Neuronal stem cell (in vitro differentiated cells): ENCODE measurements around the gene CCDC9B.

Source experiments
- DNase-seq: peaks from one replicate; pipeline ENCODE4 v3.0.0-alpha.2; 2013; ENCODE audit warnings: low spot score
- H2AFZ ChIP-seq: one replicate; pipeline ENCODE4 v1.6.1; 2013; ENCODE audit warnings: mild to moderate bottlenecking, low read length, inconsistent platforms
- H2AK5ac ChIP-seq: 2 replicates; pipeline ENCODE4 v1.6.1; 2013; ENCODE audit warnings: low read depth, mild to moderate bottlenecking, inconsistent platforms, low read length, moderate library complexity, mixed read lengths
- H2BK120ac ChIP-seq: 2 replicates; pipeline ENCODE4 v1.6.1; 2013; ENCODE audit warnings: low read depth, mild to moderate bottlenecking, inconsistent platforms, low read length, moderate library complexity, mixed read lengths
- H2BK12ac ChIP-seq: one replicate; pipeline ENCODE4 v1.6.1; 2013; ENCODE audit warnings: low read length, inconsistent platforms
- H2BK15ac ChIP-seq: 2 replicates; pipeline ENCODE4 v1.6.1; 2013; ENCODE audit warnings: mild to moderate bottlenecking, low read length, inconsistent platforms, mixed read lengths
- H2BK5ac ChIP-seq: one replicate; pipeline ENCODE4 v1.6.1; 2013; ENCODE audit warnings: inconsistent platforms, mild to moderate bottlenecking, low read length, moderate library complexity
- H3K14ac ChIP-seq: one replicate; pipeline ENCODE4 v1.6.1; 2013; ENCODE audit warnings: low read length, inconsistent platforms
- H3K18ac ChIP-seq: 2 replicates; pipeline ENCODE4 v1.6.1; 2013; ENCODE audit warnings: low read length, inconsistent platforms
- H3K23ac ChIP-seq: 2 replicates; pipeline ENCODE4 v1.6.1; 2013; ENCODE audit warnings: low read depth, mild to moderate bottlenecking, mixed read lengths, low read length, inconsistent platforms; ENCODE audit not compliant: poor library complexity
- H3K27ac ChIP-seq: replicated peaks from 3 replicates; pipeline ENCODE4 v1.5.1; 2013; ENCODE audit warnings: low read length, inconsistent platforms
- H3K27me3 ChIP-seq, 3 experiments: 2 replicates each; pipeline ENCODE4 v1.6.1; 2013; ENCODE audit warnings: low read length in 3 of 3, mild to moderate bottlenecking in 2 of 3, inconsistent platforms in 1 of 3, low read depth in 1 of 3, mixed read lengths in 1 of 3, moderate library complexity in 1 of 3; ENCODE audit not compliant: control insufficient read depth in 3 of 3, insufficient read depth in 3 of 3
- H3K36me3 ChIP-seq, 2 donors: replicated peaks in 1 of 2; 2 replicates each; pipeline ENCODE4 v1.6.1; 2013; ENCODE audit warnings: low read length in 2 of 2; ENCODE audit not compliant: control insufficient read depth in 2 of 2, insufficient read depth in 2 of 2
- H3K4ac ChIP-seq: 2 replicates; pipeline ENCODE4 v1.6.1; 2013; ENCODE audit warnings: inconsistent platforms, mild to moderate bottlenecking, low read length, moderate library complexity
- H3K4me1 ChIP-seq, 2 donors: 1 replicate in 1 of 2; 2 replicates in 1 of 2; pipeline ENCODE4 v1.6.1; 2013; ENCODE audit warnings: low read length in 2 of 2, low read depth in 1 of 2; ENCODE audit not compliant: control insufficient read depth in 2 of 2, insufficient read depth in 1 of 2
- H3K4me2 ChIP-seq: one replicate; pipeline ENCODE4 v1.6.1; 2013; ENCODE audit warnings: mild to moderate bottlenecking, low read length, inconsistent platforms; ENCODE audit not compliant: insufficient read depth, poor library complexity, severe bottlenecking
- H3K4me3 ChIP-seq, 2 donors: 2 replicates each; pipeline ENCODE4 v1.5.1; 2013; ENCODE audit warnings: low read length in 2 of 2, mild to moderate bottlenecking in 2 of 2, inconsistent platforms in 1 of 2, moderate library complexity in 1 of 2
- H3K79me1 ChIP-seq: one replicate; pipeline ENCODE4 v1.6.1; 2013; ENCODE audit warnings: low read depth, mild to moderate bottlenecking, inconsistent platforms, low read length, moderate library complexity
- H3K9ac ChIP-seq: one replicate; pipeline ENCODE4 v1.6.1; 2013; ENCODE audit warnings: mild to moderate bottlenecking, low read depth, low read length, inconsistent platforms; ENCODE audit not compliant: poor library complexity
- H3K9me3 ChIP-seq, 2 donors: replicated peaks in 1 of 2; 2 replicates each; pipeline versions ENCODE3 to v1.6.1; 2013; ENCODE audit warnings: low read length in 2 of 2, mild to moderate bottlenecking in 2 of 2, inconsistent platforms in 1 of 2, low read depth in 1 of 2, mixed read lengths in 1 of 2, moderate library complexity in 1 of 2; ENCODE audit not compliant: control insufficient read depth in 2 of 2, insufficient read depth in 1 of 2
- H4K8ac ChIP-seq: one replicate; pipeline ENCODE4 v1.6.1; 2013; ENCODE audit warnings: low read depth, mild to moderate bottlenecking, inconsistent platforms, low read length, moderate library complexity
- H4K91ac ChIP-seq: one replicate; pipeline ENCODE4 v1.6.1; 2013; ENCODE audit warnings: low read length, low read depth, mild to moderate bottlenecking, inconsistent platforms; ENCODE audit not compliant: poor library complexity
- WGBS, 2 donors: extraction: QIAGEN DNeasy Blood & Tissue Kit; methylation state at CpG; one replicate each; pipeline ENCODE4 v1.1.7; 2013; ENCODE audit warnings: missing lambda C conversion rate in 2 of 2, mixed read lengths in 1 of 2; ENCODE audit not compliant: insufficient read length in 2 of 2, insufficient replicate concordance in 1 of 2; ENCODE audit errors: extremely low coverage in 2 of 2; 5-methylcytosine and 5-hydroxymethylcytosine counted together

CCDC9B gene

DNA sequence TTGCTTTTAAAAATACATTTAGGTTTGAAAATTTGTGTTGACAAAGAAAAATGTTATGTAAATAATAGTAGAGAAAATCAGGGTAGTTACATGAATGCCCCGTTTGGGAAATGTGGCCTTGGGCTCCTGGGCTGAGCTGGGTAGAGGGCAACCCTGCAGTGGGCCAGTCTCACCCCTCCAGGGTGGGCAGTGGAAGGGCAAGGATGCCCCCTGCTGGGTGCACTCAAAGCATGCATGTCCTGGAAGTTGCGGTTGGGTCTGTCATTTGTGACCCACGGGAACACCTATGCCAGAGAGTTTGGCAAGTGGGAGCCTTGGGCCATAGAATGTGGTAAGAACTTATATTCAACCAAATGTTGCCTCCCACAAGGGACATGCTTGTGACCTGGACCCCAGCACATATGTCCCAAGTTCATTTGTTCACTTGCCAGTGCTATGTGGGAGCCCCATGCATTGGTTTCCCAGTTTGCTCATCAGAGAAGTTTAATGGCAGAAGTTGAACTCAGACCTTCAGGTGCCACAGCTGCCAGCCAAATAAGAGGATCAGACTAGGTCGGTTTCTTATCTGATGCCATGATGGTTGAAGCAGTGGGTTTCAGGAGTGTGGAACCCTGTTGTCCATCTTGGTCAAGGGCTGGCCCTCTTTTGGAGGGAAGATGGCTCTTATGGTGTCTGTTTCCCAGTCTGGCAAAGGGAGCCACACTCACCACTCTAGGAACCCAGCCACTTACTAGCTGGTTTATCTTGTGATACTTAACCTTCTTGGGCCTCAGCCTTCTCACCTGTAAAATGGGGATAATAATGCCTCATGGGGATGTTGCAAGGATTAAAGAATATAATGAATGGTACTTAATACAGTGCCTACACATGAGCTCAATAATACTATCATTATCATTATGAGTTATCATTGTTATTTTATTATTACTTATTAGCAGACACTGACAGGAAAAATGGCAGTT, 30.5 kb downstream of the CCDC9B start:
- Histone ChIP-seq H4K91ac (no peak overlapping the region), H2BK5ac (no peak overlapping the region), H3K23ac (no peak overlapping the region), H2AK5ac (no peak overlapping the region), H3K4ac (no peak overlapping the region), H2BK15ac (no peak overlapping the region), H3K79me1 (no peaks in the 10 kb centered on the region), H3K36me3 (no peaks in the 10 kb centered on the region), H3K9ac (no peak overlapping the region), H3K4me3 (no peak overlapping the region), H2BK12ac (no peak overlapping the region), H3K27me3 (peaks cover 0 to 7% (median 2%) of the 10 kb centered on the region in 3 experiments), H2BK120ac (no peak overlapping the region), H4K8ac (no peak overlapping the region), H3K27ac (no peak overlapping the region), H3K4me1 (peaks cover 5 to 31% of the 10 kb centered on the region in 2 donors), H3K9me3 (no peaks in the 10 kb centered on the region), H3K4me2 (no peak overlapping the region), H3K14ac (no peak overlapping the region), H2AFZ (peak overlapping the region; percentile 69), H3K18ac (no peak overlapping the region)
- WGBS, 2 donors, result no CpG with 5 or more reads among the region's 4 CpGs
- no peak for DNase-seq

DNA sequence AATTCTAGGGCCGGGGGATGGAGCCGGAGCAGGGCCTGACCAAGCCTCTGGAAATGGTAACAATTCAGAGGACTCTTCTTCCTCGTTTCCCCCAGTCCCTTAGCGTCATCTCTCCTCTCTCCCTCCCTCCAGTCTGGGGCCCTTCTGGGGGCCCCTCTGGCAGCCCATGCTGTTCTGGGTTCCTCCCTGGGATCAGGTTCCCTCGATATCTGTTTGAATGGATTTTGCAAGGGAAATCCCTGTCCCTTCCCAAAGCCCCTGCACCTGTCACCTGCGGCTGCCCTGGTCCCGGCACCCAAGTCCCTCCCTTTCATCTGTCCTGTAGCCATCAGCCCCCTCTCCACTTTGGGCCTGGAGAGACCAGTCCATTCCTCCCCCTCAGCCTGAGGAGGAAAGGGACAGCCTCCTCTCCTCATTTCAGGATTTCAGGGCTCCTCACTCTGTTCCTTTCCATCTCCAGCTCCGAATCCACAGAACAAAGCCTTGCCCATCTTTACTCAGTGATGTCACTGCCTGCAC, 31.3 kb downstream of the CCDC9B start:
- no peaks in the 10 kb centered on the region for H3K79me1 ChIP-seq
- no peak overlapping the region for H3K14ac ChIP-seq
- no peak overlapping the region for H2BK5ac ChIP-seq
- H3K18ac ChIP-seq, result peak overlapping the region; percentile 59
- no peak for DNase-seq
- no peaks in the 10 kb centered on the region for H3K36me3 ChIP-seq
- H3K4ac ChIP-seq, result no peak overlapping the region
- H2AK5ac ChIP-seq, result no peak overlapping the region
- no peaks in the 10 kb centered on the region for H3K9me3 ChIP-seq
- no peak overlapping the region for H2BK12ac ChIP-seq
- H4K91ac ChIP-seq, result no peak overlapping the region
- H3K23ac ChIP-seq, result no peak overlapping the region
- H3K27me3 ChIP-seq, result peaks cover 0 to 7% (median 2%) of the 10 kb centered on the region in 3 experiments
- H2BK15ac ChIP-seq, result no peak overlapping the region
- H2BK120ac ChIP-seq, result no peak overlapping the region
- no peak overlapping the region for H3K9ac ChIP-seq
- peak overlapping the region; percentile 1 for H4K8ac ChIP-seq
- peaks cover 5 to 31% of the 10 kb centered on the region in 2 donors for H3K4me1 ChIP-seq
- H2AFZ ChIP-seq, result peak overlapping the region; percentile 69
- H3K4me2 ChIP-seq, result no peak overlapping the region
- no CpG with 5 or more reads among the region's 8 CpGs for WGBS, 2 donors
- H3K27ac ChIP-seq, result no peak overlapping the region
- no peak overlapping the region for H3K4me3 ChIP-seq

DNA sequence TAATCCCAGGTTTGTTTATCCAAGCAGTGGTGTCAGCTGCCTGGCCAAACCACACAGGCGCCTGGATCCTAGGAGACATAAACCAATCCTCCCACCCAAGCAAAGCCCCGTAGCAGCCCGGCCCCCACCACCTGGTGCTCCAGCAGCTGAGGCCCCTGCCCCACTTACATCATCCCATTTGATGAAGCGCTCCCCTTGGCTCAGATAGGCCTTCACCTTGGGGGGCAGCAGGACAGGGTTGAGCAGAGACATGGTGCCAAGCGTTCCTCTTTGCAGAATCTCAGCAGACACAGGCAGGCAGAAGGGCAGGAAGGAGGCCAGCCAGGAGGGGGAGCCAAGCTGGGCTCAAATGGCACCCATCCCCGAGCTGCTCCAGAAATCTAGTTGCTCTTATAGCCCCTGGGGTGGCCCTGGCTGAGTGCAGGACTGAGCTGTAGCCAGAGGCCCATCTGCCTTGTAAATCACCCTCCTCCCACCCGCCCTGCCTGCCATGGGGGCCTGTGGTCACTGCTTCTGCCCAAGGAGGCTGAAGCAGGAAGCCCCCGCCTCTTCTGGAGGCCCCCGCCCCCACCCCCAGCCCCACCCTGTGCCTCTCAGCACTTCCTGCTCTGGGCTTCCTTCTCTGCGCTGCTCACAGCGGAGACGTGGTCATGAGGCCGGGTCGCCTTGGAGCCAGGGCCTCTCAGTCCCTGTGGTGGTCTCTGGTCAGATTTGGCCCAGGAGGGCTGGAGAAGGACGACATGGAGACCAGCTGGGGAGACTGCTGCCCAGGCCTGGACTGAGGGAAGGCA, 33.1 kb downstream of the CCDC9B start, which contains the start of gene PLCB2:
Gene PLCB2, minus strand, starts transcription at position 515 of the 791 bp plus-strand sequence. Its CDS starts 263 bp downstream, at position 252.
- Histone ChIP-seq H2BK5ac (peak within 1 kb of the TSS; percentile 30), H3K36me3 (no peaks in the 10 kb centered on the region), H3K14ac (peak within 1 kb of the TSS; percentile 11), H4K8ac (no peak within 1 kb of the TSS), H3K9ac (peak within 1 kb of the TSS; percentile 50), H3K23ac (peak within 1 kb of the TSS; percentile 28), H2AFZ (peak within 1 kb of the TSS; percentile 83), H2BK12ac (no peak within 1 kb of the TSS), H3K4ac (no peak within 1 kb of the TSS), H3K18ac (peak within 1 kb of the TSS; percentile 76), H3K79me1 (no peaks in the 10 kb centered on the region), H2BK15ac (peak within 1 kb of the TSS; percentile 63), H3K9me3 (no peaks in the 10 kb centered on the region), H2BK120ac (no peak within 1 kb of the TSS), H4K91ac (no peak within 1 kb of the TSS), H3K4me2 (no peak within 1 kb of the TSS), H3K4me3 (no peak within 1 kb of the TSS), H2AK5ac (peak within 1 kb of the TSS; percentile 85), H3K27ac (no peak within 1 kb of the TSS), H3K27me3 (peaks cover 0 to 7% (median 0%) of the 10 kb centered on the region in 3 experiments), H3K4me1 (peaks cover 5 to 31% of the 10 kb centered on the region in 2 donors)
- WGBS, 2 donors, result no CpG with 5 or more reads among the region's 15 CpGs
- DNase-seq, result no peak
